ENCODE data around the gene WDR33.
A peak's percentile ranks its signal among the peaks of the same experiment; 100 is the strongest.

Gene WDR33

DNA sequence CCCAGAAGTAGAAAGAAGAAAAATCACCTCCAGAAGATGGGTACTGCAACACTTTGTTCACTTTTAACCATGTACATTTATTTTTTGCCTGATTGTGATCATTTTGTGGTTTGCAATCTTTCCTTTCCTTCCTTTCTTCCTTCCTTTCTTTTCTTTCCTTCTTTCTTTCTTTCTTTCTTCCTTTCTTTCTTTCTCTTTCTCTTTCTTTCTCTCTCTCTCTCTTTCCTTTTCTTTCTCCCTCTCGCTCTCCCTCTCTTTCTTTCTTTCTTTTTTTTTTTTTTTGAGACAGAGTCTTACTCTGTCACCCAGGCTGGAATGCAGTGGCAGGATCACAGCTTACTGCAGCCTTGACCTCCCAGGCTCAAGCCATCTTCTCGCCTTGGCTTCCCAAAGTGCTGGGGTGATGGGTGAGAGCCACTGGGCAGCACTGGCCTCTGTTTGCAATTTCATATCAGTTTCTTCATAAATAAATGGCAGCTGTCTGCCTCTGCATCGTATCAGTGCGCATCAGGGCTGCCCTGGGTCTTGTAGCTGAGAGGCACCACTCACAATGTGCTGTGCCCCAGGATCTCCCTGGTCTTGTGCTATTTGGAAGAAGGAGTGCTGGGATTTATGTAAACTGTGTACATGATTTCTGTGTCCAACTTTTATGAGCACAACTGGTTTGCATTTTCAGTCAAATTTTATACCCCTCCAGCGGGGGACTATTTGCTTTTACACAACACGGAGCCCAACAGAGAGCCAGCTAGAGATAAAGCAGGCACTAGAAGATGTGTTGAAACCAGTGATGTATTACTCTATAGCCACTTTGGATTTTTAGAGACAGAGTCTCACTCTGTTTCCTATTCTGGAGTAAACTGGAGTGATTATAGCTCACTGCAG, 128.8 kb downstream of the WDR33 start (continued):
- TF ChIP-seq RBAK (tag by site-specific recombination; IDR thresholded peaks at IDR 0.05) (no peak), ZFP69B (tag by site-specific recombination; IDR thresholded peaks at IDR 0.05) (no peak), SP3 (tag by site-specific recombination; IDR thresholded peaks at IDR 0.05) (no peak), ZBTB7A (tag by site-specific recombination; IDR thresholded peaks at IDR 0.05; ENCODE audit: low read depth) (no peak), ZNF155 (tag by site-specific recombination; IDR thresholded peaks at IDR 0.05) (no peak), ZNF843 (tag by site-specific recombination; IDR thresholded peaks at IDR 0.05) (no peak), TRIM28 (IDR thresholded peaks at IDR 0.05; ENCODE audit: borderline replicate concordance, low read length) (no peak), GLI2 (tag by site-specific recombination; IDR thresholded peaks at IDR 0.05; ENCODE audit: borderline replicate concordance, low read depth) (0 out of 2 replicates have a peak, but pooled peaks have one; percentile 7), ZFHX2 (tag by site-specific recombination; conservative IDR thresholded peaks at IDR 0.05) (no peak), GLI4 (tag by site-specific recombination; IDR thresholded peaks at IDR 0.05) (no peak), ZNF629 (tag by site-specific recombination; IDR thresholded peaks at IDR 0.05) (no peak), BCL11B (tag by site-specific recombination; IDR thresholded peaks at IDR 0.05; ENCODE audit: low read depth) (no peak), TCF7L2 (IDR thresholded peaks at IDR 0.05; ENCODE audit: borderline replicate concordance, low read depth, low read length) (no peak), ZNF239 (tag by site-specific recombination; IDR thresholded peaks at IDR 0.05) (no peak), KLF9 (tag by site-specific recombination; IDR thresholded peaks at IDR 0.05; ENCODE audit: low read depth) (no peak), ZNF211 (tag by site-specific recombination; IDR thresholded peaks at IDR 0.05; ENCODE audit: low read depth) (no peak), PRDM1 (tag by site-specific recombination; IDR thresholded peaks at IDR 0.05) (peak; percentile 93), ZIC2 (tag by site-specific recombination; IDR thresholded peaks at IDR 0.05) (peak; percentile 74), ZBTB21 (tag by site-specific recombination; IDR thresholded peaks at IDR 0.05) (no peak), ZNF140 (tag by site-specific recombination; IDR thresholded peaks at IDR 0.05) (no peak), ZNF776 (tag by site-specific recombination; IDR thresholded peaks at IDR 0.05; ENCODE audit: borderline replicate concordance) (no peak), FEZF1 (tag by site-specific recombination; IDR thresholded peaks at IDR 0.05) (peak; percentile 62), ZNF596 (tag by site-specific recombination; IDR thresholded peaks at IDR 0.05) (no peak), OSR2 (tag by site-specific recombination; IDR thresholded peaks at IDR 0.05) (no peak)
- TF ChIP-seq, protein P1, sequence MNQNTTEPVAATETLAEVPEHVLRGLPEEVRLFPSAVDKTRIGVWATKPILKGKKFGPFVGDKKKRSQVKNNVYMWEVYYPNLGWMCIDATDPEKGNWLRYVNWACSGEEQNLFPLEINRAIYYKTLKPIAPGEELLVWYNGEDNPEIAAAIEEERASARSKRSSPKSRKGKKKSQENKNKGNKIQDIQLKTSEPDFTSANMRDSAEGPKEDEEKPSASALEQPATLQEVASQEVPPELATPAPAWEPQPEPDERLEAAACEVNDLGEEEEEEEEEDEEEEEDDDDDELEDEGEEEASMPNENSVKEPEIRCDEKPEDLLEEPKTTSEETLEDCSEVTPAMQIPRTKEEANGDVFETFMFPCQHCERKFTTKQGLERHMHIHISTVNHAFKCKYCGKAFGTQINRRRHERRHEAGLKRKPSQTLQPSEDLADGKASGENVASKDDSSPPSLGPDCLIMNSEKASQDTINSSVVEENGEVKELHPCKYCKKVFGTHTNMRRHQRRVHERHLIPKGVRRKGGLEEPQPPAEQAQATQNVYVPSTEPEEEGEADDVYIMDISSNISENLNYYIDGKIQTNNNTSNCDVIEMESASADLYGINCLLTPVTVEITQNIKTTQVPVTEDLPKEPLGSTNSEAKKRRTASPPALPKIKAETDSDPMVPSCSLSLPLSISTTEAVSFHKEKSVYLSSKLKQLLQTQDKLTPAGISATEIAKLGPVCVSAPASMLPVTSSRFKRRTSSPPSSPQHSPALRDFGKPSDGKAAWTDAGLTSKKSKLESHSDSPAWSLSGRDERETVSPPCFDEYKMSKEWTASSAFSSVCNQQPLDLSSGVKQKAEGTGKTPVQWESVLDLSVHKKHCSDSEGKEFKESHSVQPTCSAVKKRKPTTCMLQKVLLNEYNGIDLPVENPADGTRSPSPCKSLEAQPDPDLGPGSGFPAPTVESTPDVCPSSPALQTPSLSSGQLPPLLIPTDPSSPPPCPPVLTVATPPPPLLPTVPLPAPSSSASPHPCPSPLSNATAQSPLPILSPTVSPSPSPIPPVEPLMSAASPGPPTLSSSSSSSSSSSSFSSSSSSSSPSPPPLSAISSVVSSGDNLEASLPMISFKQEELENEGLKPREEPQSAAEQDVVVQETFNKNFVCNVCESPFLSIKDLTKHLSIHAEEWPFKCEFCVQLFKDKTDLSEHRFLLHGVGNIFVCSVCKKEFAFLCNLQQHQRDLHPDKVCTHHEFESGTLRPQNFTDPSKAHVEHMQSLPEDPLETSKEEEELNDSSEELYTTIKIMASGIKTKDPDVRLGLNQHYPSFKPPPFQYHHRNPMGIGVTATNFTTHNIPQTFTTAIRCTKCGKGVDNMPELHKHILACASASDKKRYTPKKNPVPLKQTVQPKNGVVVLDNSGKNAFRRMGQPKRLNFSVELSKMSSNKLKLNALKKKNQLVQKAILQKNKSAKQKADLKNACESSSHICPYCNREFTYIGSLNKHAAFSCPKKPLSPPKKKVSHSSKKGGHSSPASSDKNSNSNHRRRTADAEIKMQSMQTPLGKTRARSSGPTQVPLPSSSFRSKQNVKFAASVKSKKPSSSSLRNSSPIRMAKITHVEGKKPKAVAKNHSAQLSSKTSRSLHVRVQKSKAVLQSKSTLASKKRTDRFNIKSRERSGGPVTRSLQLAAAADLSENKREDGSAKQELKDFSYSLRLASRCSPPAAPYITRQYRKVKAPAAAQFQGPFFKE (tag by site-specific recombination; IDR thresholded peaks at IDR 0.05; ENCODE audit: borderline replicate concordance) = no peak
- TF ChIP-seq, protein P2, sequence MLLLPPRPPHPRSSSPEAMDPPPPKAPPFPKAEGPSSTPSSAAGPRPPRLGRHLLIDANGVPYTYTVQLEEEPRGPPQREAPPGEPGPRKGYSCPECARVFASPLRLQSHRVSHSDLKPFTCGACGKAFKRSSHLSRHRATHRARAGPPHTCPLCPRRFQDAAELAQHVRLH (tag by site-specific recombination; IDR thresholded peaks at IDR 0.05) = no peak
- TF ChIP-seq, protein P3, sequence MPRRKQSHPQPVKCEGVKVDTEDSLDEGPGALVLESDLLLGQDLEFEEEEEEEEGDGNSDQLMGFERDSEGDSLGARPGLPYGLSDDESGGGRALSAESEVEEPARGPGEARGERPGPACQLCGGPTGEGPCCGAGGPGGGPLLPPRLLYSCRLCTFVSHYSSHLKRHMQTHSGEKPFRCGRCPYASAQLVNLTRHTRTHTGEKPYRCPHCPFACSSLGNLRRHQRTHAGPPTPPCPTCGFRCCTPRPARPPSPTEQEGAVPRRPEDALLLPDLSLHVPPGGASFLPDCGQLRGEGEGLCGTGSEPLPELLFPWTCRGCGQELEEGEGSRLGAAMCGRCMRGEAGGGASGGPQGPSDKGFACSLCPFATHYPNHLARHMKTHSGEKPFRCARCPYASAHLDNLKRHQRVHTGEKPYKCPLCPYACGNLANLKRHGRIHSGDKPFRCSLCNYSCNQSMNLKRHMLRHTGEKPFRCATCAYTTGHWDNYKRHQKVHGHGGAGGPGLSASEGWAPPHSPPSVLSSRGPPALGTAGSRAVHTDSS (tag by site-specific recombination; IDR thresholded peaks at IDR 0.05) = no peak
- TF ChIP-seq, protein P4, sequence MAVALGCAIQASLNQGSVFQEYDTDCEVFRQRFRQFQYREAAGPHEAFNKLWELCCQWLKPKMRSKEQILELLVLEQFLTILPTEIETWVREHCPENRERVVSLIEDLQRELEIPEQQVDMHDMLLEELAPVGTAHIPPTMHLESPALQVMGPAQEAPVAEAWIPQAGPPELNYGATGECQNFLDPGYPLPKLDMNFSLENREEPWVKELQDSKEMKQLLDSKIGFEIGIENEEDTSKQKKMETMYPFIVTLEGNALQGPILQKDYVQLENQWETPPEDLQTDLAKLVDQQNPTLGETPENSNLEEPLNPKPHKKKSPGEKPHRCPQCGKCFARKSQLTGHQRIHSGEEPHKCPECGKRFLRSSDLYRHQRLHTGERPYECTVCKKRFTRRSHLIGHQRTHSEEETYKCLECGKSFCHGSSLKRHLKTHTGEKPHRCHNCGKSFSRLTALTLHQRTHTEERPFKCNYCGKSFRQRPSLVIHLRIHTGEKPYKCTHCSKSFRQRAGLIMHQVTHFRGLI (tag by site-specific recombination; IDR thresholded peaks at IDR 0.05) = peak; percentile 51; the same call in 1 of the 2 replicates
- TF ChIP-seq, protein P5, sequence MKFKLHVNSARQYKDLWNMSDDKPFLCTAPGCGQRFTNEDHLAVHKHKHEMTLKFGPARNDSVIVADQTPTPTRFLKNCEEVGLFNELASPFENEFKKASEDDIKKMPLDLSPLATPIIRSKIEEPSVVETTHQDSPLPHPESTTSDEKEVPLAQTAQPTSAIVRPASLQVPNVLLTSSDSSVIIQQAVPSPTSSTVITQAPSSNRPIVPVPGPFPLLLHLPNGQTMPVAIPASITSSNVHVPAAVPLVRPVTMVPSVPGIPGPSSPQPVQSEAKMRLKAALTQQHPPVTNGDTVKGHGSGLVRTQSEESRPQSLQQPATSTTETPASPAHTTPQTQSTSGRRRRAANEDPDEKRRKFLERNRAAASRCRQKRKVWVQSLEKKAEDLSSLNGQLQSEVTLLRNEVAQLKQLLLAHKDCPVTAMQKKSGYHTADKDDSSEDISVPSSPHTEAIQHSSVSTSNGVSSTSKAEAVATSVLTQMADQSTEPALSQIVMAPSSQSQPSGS (tag by site-specific recombination; IDR thresholded peaks at IDR 0.05; ENCODE audit: low read depth) = no peak

Data from HEK293 (cell line).